Activated CD8-positive, alpha-beta memory T cell treated with anti-CD3 and anti-CD28 coated beads for 48 hours (primary cell): ENCODE measurements around the gene ARHGAP20.

ENCODE experiments used
- DNase-seq, 3 experiments: peaks; one replicate each; pipeline ENCODE4 v3.0.0-alpha.2; 2020; ENCODE audit warnings: low read depth in 2 of 3, low spot score in 2 of 3

ARHGAP20 gene

GRCh38 chr11:110530900-110531741, 181.1 kb downstream of the ARHGAP20 start:
- DNase-seq, result no peak

GRCh38 chr11:110529043-110529442, 183.2 kb downstream of the ARHGAP20 start:
- no peak for DNase-seq

DNA sequence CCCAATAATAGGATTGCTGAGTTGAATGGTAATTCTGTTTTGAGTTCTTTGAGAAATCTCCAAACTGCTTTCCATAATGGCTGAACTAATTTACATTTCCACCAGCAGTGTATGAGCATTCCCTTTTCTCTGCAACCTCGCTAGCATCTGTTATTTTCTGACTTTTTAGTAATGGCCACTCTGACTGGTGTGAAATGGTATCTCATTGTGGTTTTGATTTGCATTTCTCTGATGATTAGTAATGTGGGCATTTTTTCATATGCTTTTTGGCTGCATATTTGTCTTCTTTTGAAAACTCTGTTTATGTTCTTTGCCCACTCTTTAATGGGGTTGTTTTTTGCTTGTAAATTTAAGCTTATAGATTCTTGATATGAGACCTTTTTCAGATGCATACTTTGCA, 185.1 kb downstream of the ARHGAP20 start:
- no peak for DNase-seq
